CD4-positive, alpha-beta memory T cell (primary cell): ENCODE results near the gene MYL3. TPM values are rescaled to one million over a fixed set of nuclear protein-coding genes. Genes with fewer than 3 reads are reported as not detected.
A peak's percentile ranks its signal among the peaks of the same experiment; 100 is the strongest.

Source experiments
- CTCF ChIA-PET: fragments of 350-600 bp; sonication (Branson Sonifier 250); formaldehyde crosslinking; loops from one replicate; lab custom pipeline; 2021; ENCODE audit warnings: inconsistent platforms; ENCODE audit not compliant: partially characterized antibody; lab: Charles Lee
- POLR2A ChIA-PET: fragments of 350-600 bp; sonication (Branson Sonifier 250); formaldehyde crosslinking; loops from one replicate; lab custom pipeline; 2021; ENCODE audit not compliant: partially characterized antibody; lab: Charles Lee
- DNase-seq, 5 donors: peaks; one replicate each; pipeline versions ENCODE4 v3.0.0 to v3.0.0-alpha.2; 2020 to 2022; ENCODE audit warnings: mixed read lengths in 1 of 5
- H3K27ac ChIP-seq: one replicate; pipeline ENCODE4 v1.7.0; 2013; ENCODE audit warnings: low read depth, low read length
- H3K27me3 ChIP-seq: 2 replicates; pipeline ENCODE4 v1.7.0; 2013; ENCODE audit warnings: mild to moderate bottlenecking, low read length, moderate library complexity; ENCODE audit not compliant: insufficient read depth
- H3K36me3 ChIP-seq: 2 replicates; pipeline ENCODE4 v1.7.0; 2013; ENCODE audit warnings: mild to moderate bottlenecking, low read length, moderate library complexity; ENCODE audit not compliant: insufficient read depth
- H3K4me1 ChIP-seq: 2 replicates; pipeline ENCODE4 v1.7.0; 2013; ENCODE audit warnings: mild to moderate bottlenecking, low read length, moderate library complexity; ENCODE audit not compliant: insufficient read depth
- H3K4me3 ChIP-seq, 2 donors: one replicate each; pipeline ENCODE4 v1.7.0; 2013; ENCODE audit warnings: low read length in 2 of 2, mild to moderate bottlenecking in 1 of 2
- H3K9me3 ChIP-seq, 2 donors: one replicate each; pipeline ENCODE4 v1.7.0; 2013; ENCODE audit warnings: low read length in 2 of 2, control low read depth in 1 of 2; ENCODE audit not compliant: control insufficient read depth in 1 of 2
- H3K27ac Mint-ChIP-seq, 7 donors: one replicate each; pipeline ENCODE4 v1.8.0; 2020 to 2021; ENCODE audit warnings: mixed read lengths in 7 of 7, mild to moderate bottlenecking in 6 of 7, inconsistent platforms in 3 of 7, moderate library complexity in 3 of 7
- H3K27me3 Mint-ChIP-seq, 2 donors: one replicate each; pipeline ENCODE4 v1.8.0; 2020 to 2021; ENCODE audit warnings: mixed read lengths in 2 of 2
- H3K36me3 Mint-ChIP-seq, 2 donors: one replicate each; pipeline ENCODE4 v1.8.0; 2020 to 2021; ENCODE audit warnings: mixed read lengths in 2 of 2, inconsistent platforms in 1 of 2, mild to moderate bottlenecking in 1 of 2
- H3K4me1 Mint-ChIP-seq, 4 donors: one replicate each; pipeline ENCODE4 v1.8.0; 2020 to 2021; ENCODE audit warnings: mixed read lengths in 4 of 4, mild to moderate bottlenecking in 1 of 4
- H3K4me3 Mint-ChIP-seq, 8 donors: one replicate each; pipeline ENCODE4 v1.8.0; 2020 to 2021; ENCODE audit warnings: mixed read lengths in 8 of 8, mild to moderate bottlenecking in 7 of 8, moderate library complexity in 6 of 8, inconsistent platforms in 3 of 8
- H3K9me3 Mint-ChIP-seq, 8 donors: one replicate each; pipeline ENCODE4 v1.8.0; 2020 to 2021; ENCODE audit warnings: mixed read lengths in 8 of 8, mild to moderate bottlenecking in 5 of 8, inconsistent platforms in 3 of 8, moderate library complexity in 1 of 8
- intact Hi-C: fragments of 100-400 bp; cut with micrococcal nuclease; formaldehyde crosslinking; loops from one replicate; pipeline ENCODE4 v1.15.1; 2023
- polyA plus RNA-seq, 2 donors: library from polyadenylated mRNA; unstranded; fragments of 300-500 nt; fragmentation: Illumina TruSeq; gene quantifications; one replicate each; pipeline ENCODE4 v1.2.3, GENCODE V29; 2021
- total RNA-seq, 2 experiments: library from RNA; stranded (reverse); gene quantifications; one replicate each; pipeline ENCODE4 v1.2.3, GENCODE V29; 2021

Gene MYL3
- total and polyA plus RNA-seq, 4 experiments from 2014 or later = not detected

DNA sequence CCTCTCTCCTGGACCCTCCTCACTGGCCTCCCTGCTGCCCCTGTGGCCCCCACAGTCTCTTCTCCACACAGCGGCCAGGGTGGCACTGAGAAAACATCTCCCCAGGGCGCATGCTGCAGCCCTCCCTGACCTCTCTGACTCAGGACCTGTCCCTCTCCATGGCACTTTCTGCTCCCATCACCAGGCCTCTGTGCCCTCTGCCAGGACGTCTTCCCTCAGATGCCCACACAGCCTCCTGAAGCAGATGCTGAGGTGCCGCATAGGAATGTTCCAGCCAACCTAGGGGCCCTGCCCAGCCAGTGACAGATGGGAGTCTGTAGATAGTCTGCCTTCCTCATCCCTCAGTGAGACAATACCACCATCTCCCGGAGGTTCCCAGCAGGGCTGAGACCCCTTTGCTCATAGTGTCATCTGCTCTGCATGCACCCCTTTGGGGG, 8.7 kb downstream of the MYL3 start:
- no peaks in the 10 kb centered on the region for H3K27me3 ChIP-seq
- peaks cover 7 to 10% of the 10 kb centered on the region in 2 donors for H3K27me3 Mint-ChIP-seq
- no peaks in the 10 kb centered on the region for H3K9me3 Mint-ChIP-seq
- no peak overlapping the region for H3K4me3 Mint-ChIP-seq
- no peak overlapping the region for H3K4me3 ChIP-seq
- no peak overlapping the region for H3K27ac ChIP-seq
- H3K9me3 ChIP-seq = no peaks in the 10 kb centered on the region
- POLR2A ChIA-PET = no interaction called here
- no peaks in the 10 kb centered on the region for H3K36me3 ChIP-seq
- H3K27ac Mint-ChIP-seq = no peak overlapping the region
- CTCF ChIA-PET = interaction anchor here (0.9 kb wide), 1 partner anchor 12 kb away, joined by 4 read pairs; no protein-coding TSS in a partner anchor
- H3K4me1 ChIP-seq = no peaks in the 10 kb centered on the region
- H3K36me3 Mint-ChIP-seq = no peaks in the 10 kb centered on the region
- no peak for DNase-seq
- H3K4me1 Mint-ChIP-seq = no peaks in the 10 kb centered on the region
- intact Hi-C loops = no loop called here

DNA sequence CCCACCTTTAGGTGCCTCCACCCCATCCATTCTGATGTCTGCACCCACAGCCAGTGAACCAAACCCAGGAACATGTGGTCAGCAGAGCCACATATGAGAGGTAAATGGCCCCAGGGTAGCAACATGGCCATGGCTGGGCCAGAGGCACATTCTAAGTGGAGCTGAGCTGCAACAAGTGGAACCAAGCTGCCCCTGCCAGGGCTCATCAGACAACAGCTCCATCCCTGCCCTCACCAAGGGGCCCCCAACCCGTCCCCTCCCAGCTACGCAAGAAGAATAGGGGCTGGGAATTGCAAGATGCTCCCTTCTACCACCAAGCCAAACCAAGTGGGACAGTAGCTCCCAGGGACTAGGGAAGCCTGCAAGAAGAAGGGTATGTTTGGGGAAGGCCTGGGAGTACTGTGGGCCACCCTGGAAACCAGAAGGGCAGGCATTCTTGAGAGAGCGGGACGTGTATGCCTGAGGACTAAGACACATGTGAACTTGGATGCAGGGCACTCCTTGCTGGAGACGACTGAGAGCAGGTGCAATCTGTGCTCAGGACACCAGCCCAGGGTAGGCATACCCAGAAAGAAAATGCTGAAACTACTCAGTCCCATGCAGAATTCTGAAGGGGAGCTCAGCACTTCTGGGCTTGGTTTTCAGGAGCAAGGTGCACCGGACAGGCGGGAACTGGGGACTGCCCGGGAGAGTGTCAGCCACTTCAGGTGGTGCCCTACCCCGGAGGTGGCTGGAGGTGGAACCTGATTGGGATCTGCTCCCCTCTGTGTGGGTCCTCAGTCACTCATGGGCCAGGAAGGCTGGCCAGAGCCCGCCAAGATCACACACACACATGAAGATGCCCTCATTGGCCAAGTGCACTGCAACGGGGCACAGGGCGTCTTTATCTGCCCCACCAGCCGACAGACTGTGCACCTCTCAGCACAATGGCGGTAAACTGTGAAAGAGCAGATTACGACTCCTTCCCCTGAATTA, 9.5 kb downstream of the MYL3 start:
- ChIA-PET CTCF (interaction anchor here (0.9 to 1.0 kb wide), 2 partner anchors 13 to 56 kb away, joined by 4 read pairs; no protein-coding TSS in a partner anchor), POLR2A (no interaction called here)
- DNase-seq = no peak
- H3K27me3 Mint-ChIP-seq = peaks cover 7 to 10% of the 10 kb centered on the region in 2 donors
- no peak overlapping the region for H3K27ac Mint-ChIP-seq
- H3K36me3 Mint-ChIP-seq = no peaks in the 10 kb centered on the region
- H3K4me1 Mint-ChIP-seq = no peaks in the 10 kb centered on the region
- no peak overlapping the region for H3K4me3 ChIP-seq
- no peaks in the 10 kb centered on the region for H3K9me3 ChIP-seq
- intact Hi-C loops = no loop called here
- no peaks in the 10 kb centered on the region for H3K36me3 ChIP-seq
- no peaks in the 10 kb centered on the region for H3K27me3 ChIP-seq
- H3K4me1 ChIP-seq = no peaks in the 10 kb centered on the region
- H3K9me3 Mint-ChIP-seq = no peaks in the 10 kb centered on the region
- peak overlapping the region in 1 of 8 donors; percentile 2 for H3K4me3 Mint-ChIP-seq
- H3K27ac ChIP-seq = no peak overlapping the region

DNA sequence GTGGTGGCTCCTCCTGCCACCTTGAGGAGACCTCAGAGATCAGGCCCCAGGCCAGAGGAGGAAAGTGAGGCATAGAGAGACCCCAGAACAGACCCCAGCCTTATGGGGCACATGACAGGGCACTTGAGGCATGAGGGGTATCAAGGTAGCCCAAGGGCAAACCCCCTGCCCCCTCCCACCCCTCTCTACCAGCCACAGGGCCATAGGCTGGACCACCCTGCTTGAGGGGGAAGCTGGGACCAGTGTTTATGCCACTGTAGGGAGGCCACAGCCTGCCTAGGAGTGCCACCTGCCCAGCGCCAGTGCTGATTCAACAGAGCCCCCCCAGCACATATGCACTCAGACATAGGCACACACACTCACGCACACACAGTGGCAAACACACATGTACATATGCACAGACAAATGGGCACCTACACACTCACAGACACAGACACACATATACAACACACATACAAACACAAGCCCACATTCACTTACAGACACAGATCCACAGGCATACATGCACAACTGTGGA, 10.3 kb downstream of the MYL3 start:
- H3K4me1 Mint-ChIP-seq = no peaks in the 10 kb centered on the region
- H3K27me3 Mint-ChIP-seq = peaks cover 7 to 10% of the 10 kb centered on the region in 2 donors
- Histone ChIP-seq H3K4me1 (no peaks in the 10 kb centered on the region), H3K9me3 (no peaks in the 10 kb centered on the region), H3K36me3 (no peaks in the 10 kb centered on the region), H3K27me3 (no peaks in the 10 kb centered on the region), H3K4me3 (no peak overlapping the region), H3K27ac (no peak overlapping the region)
- DNase-seq = no peak
- H3K36me3 Mint-ChIP-seq = no peaks in the 10 kb centered on the region
- H3K27ac Mint-ChIP-seq = no peak overlapping the region
- ChIA-PET POLR2A (no interaction called here), CTCF (interaction anchor here (1.0 kb wide), 1 partner anchor 56 kb away, joined by 4 read pairs; no protein-coding TSS in a partner anchor)
- H3K4me3 Mint-ChIP-seq = no peak overlapping the region
- no peaks in the 10 kb centered on the region for H3K9me3 Mint-ChIP-seq
- intact Hi-C loops = no loop called here

DNA sequence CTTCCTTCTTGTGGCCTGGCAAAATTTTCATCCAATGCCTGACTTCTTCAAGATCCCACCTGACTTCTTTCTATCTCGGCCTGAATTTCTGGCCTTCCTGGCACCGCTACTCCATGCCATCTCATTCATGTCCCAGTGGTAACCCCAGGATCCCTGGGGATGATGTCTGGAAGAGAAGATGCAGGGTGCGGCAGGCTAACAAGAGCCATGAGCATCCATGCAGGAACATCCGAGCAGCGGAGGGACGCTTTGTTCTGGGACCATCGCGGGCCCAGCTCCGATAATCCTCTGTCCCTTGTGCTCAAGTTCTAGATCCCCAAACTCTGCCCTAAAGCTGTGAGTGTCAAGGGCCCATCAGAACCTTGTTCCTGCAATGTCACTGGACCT, 10.9 kb downstream of the MYL3 start:
- H3K9me3 Mint-ChIP-seq = no peaks in the 10 kb centered on the region
- H3K4me3 Mint-ChIP-seq = no peak overlapping the region
- peaks cover 7 to 8% of the 10 kb centered on the region in 2 donors for H3K27me3 Mint-ChIP-seq
- Histone ChIP-seq H3K27ac (no peak overlapping the region), H3K4me1 (no peaks in the 10 kb centered on the region), H3K36me3 (no peaks in the 10 kb centered on the region), H3K4me3 (no peak overlapping the region), H3K9me3 (no peaks in the 10 kb centered on the region), H3K27me3 (no peaks in the 10 kb centered on the region)
- CTCF ChIA-PET = no interaction called here
- H3K4me1 Mint-ChIP-seq = no peaks in the 10 kb centered on the region
- no peaks in the 10 kb centered on the region for H3K36me3 Mint-ChIP-seq
- intact Hi-C loops = no loop called here
- no peak overlapping the region for H3K27ac Mint-ChIP-seq
- DNase-seq = no peak
- POLR2A ChIA-PET = no interaction called here

DNA sequence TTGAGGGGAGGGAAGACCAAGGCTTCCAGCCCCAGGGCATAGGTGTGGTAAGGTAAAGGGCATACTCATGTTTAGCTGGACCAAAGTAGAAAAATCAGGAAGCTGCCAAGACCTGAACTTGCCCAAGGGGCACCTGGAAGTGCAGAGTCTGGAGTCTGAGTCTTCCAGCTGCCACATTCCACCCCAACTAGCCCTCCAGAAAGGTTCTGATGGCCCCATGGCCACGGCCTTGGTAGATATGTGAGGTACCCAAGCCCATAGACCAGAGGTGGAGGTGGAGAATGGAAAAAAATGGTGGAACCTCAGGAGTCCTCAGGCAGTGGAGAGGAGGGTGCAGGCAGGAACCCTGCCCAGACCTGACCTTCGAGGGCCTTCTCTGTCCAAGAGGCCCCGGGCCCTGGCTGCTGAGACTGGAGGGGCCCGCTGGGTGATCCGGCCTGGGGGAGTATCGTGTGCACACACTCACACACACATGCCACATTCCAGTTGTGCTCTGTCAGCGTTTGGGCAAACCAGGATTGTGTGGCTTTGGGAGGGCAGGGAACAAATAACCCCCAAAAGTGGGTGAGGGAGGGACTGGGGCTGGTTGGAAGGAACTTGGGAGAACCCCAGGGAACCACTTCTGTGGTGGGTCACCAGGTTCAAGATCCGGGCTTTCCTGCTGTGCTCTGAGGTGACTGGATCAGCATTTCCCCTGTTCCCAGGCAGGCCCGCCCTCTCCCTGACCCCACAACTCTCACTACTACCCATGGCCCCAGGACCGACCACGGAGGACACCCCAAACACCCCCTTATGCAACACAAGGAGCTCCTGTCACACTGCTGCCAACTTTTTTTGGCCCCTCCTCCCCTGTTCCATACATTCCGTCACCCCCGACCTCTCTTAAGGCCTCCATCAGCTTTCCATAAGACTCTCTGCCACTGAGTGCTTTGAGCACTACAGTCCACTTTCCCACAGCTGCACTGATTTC, 11.6 kb downstream of the MYL3 start:
- H3K36me3 ChIP-seq = no peaks in the 10 kb centered on the region
- H3K27ac ChIP-seq = no peak overlapping the region
- Mint-ChIP-seq H3K4me3 (no peak overlapping the region), H3K4me1 (peaks cover 0 to under 1% (median 0%) of the 10 kb centered on the region in 4 donors), H3K27me3 (peaks cover 5 to 7% of the 10 kb centered on the region in 2 donors), H3K9me3 (no peaks in the 10 kb centered on the region), H3K36me3 (no peaks in the 10 kb centered on the region), H3K27ac (no peak overlapping the region)
- H3K9me3 ChIP-seq = no peaks in the 10 kb centered on the region
- H3K27me3 ChIP-seq = no peaks in the 10 kb centered on the region
- no peak overlapping the region for H3K4me3 ChIP-seq
- intact Hi-C loops = no loop called here
- peaks cover 2% of the 10 kb centered on the region for H3K4me1 ChIP-seq
- ChIA-PET CTCF (interaction anchor here (1.0 to 1.8 kb wide), 2 partner anchors 8 to 12 kb away, joined by 4 to 5 read pairs; partner anchors contain the start of gene MYL3), POLR2A (no interaction called here)
- DNase-seq = no peak

DNA sequence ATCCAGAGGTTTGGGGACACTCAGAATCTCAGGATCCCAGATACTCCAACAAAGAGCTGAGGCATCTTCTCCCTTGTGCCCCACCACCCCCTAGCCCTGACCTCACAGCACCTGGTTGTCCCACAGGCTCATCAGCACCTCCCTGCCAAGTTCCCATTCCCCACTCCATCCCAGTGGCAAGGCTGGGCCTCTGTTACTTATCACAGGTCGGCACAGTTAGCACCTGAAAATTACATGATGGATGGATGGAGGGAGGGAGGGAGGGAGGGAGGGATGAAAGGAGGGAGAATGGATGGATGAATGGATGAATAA, 12.8 kb downstream of the MYL3 start:
- Mint-ChIP-seq H3K4me3 (no peak overlapping the region), H3K36me3 (no peaks in the 10 kb centered on the region), H3K27ac (no peak overlapping the region), H3K27me3 (peaks cover 0 to 3% of the 10 kb centered on the region in 2 donors), H3K4me1 (peaks cover under 1 to 7% (median 2%) of the 10 kb centered on the region in 4 donors), H3K9me3 (no peaks in the 10 kb centered on the region)
- no peaks in the 10 kb centered on the region for H3K9me3 ChIP-seq
- no peak overlapping the region for H3K4me3 ChIP-seq
- H3K4me1 ChIP-seq = peaks cover 10% of the 10 kb centered on the region
- CTCF ChIA-PET = interaction anchor here (0.9 to 1.8 kb wide), 3 partner anchors 9 to 59 kb away, joined by 3 to 5 read pairs (median 4); partner anchors contain the start of gene MYL3
- H3K27me3 ChIP-seq = no peaks in the 10 kb centered on the region
- POLR2A ChIA-PET = no interaction called here
- H3K27ac ChIP-seq = no peak overlapping the region
- no peaks in the 10 kb centered on the region for H3K36me3 ChIP-seq
- intact Hi-C loops = no loop called here
- no peak for DNase-seq
